COLO668 (cell line): ENCODE data around the gene SERPINB3.
"Not testable (repeated sequence)": the region's sequence is repeated elsewhere in the genome, so short reads cannot be mapped to it uniquely, and the experiment has no call there.

Experiments
- DNase-seq: peaks from one replicate; lab custom pipeline; 2025; ENCODE audit not compliant: unreplicated experiment; lab: John Stamatoyannopoulos, UW

Gene SERPINB3

GRCh38 chr18:63648241-63648640, 13.5 kb downstream of the SERPINB3 start:
- DNase-seq: no peak

- no peak for DNase-seq
Observed at GRCh38 chr18:63646936-63647335, 14.8 kb downstream of the SERPINB3 start.

- DNase-seq: not testable (repeated sequence)
Observed at GRCh38 chr18:63644694-63645093, 17.0 kb downstream of the SERPINB3 start.

- DNase-seq: not testable (repeated sequence)
Observed at GRCh38 chr18:63644142-63644541, 17.6 kb downstream of the SERPINB3 start, which contains the start of gene SERPINB4. Gene SERPINB4, minus strand, starts transcription at chr18:63644256. Its CDS starts 679 bp downstream, at chr18:63643577.

GRCh38 chr18:63642668-63643356, 18.9 kb downstream of the SERPINB3 start:
- DNase-seq: not testable (repeated sequence)

- not testable (repeated sequence) for DNase-seq
Observed at GRCh38 chr18:63641157-63641680, 20.5 kb downstream of the SERPINB3 start.

GRCh38 chr18:63637703-63638102, 24.0 kb downstream of the SERPINB3 start:
- DNase-seq: no peak

- no peak for DNase-seq
Observed at GRCh38 chr18:63627819-63628218, 33.9 kb downstream of the SERPINB3 start.

- DNase-seq: no peak
Observed at GRCh38 chr18:63626431-63626830, 35.3 kb downstream of the SERPINB3 start.

- no peak for DNase-seq
Observed at GRCh38 chr18:63624863-63625262, 36.8 kb downstream of the SERPINB3 start.

GRCh38 chr18:63619661-63620060, 42.0 kb downstream of the SERPINB3 start:
- no peak for DNase-seq

- DNase-seq: no peak
Observed at GRCh38 chr18:63617915-63618234, 43.8 kb downstream of the SERPINB3 start.

GRCh38 chr18:63617049-63617914, 44.4 kb downstream of the SERPINB3 start:
- DNase-seq: no peak

- DNase-seq: no peak
Observed at GRCh38 chr18:63613420-63613819, 48.3 kb downstream of the SERPINB3 start.

- DNase-seq: no peak
Observed at GRCh38 chr18:63606526-63606925, 55.2 kb downstream of the SERPINB3 start.
